Iris pigment epithelial cell (primary cell): ENCODE measurements around the gene HYAL4.
A peak's percentile ranks its signal among the peaks of the same experiment; 100 is the strongest.

Experiments
- DNase-seq: peaks from one replicate; pipeline ENCODE4 v3.0.0-alpha.2; 2011; ENCODE audit warnings: low read depth

HYAL4 gene

GRCh38 chr7:123916240-123916724 lies 71.3 kb downstream of the HYAL4 start:
- peak; percentile 28 for DNase-seq

- DNase-seq, result no peak
These were observed 72.9 kb downstream of the HYAL4 start for GRCh38 chr7:123917878-123918277.

DNA sequence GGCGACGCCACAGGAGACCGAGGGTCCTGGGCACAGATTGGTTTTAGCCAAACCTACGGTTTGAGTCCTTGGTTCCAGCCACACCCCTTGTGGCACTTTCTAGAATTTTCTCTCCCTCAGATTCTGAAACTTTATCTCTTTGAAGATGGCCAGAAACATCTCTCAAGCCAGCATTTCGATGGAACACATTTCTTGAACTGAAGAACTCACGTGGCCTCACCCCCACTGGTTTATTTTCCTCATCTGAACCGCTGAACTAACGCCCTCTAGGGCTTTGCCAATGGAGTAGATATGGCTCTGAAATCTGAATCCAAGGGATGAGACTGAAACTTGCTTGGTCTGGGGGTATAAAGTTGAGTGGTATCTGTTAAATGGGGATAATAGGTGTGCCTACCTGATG lies 73.3 kb downstream of the HYAL4 start:
- no peak for DNase-seq

GRCh38 chr7:123923599-123923998 lies 78.6 kb downstream of the HYAL4 start:
- no peak for DNase-seq

- no peak for DNase-seq
These were observed 80.0 kb downstream of the HYAL4 start, which contains the start of gene SPAM1 for GRCh38 chr7:123924941-123925340. SPAM1 (plus strand) TSS chr7:123925241; CDS start chr7:123953571, 28,330 bp downstream.
